Cardiac septum (tissue), 1 donor: Measurements from ENCODE around the gene CD177. TPM values are rescaled to one million over a fixed set of nuclear protein-coding genes. Genes with fewer than 3 reads are reported as not detected.

ENCODE experiments used
- total RNA-seq: library from RNA; stranded (reverse); fragmentation: NEBNext Ultra II Directional; extraction: Animal tissue kit (Norgen Biotek cat#: 25700); gene quantifications from one replicate; pipeline ENCODE4 v1.2.1, GENCODE V29; 2021
- donor health status: DM: no; HTN: no; CAD: no.

The CD177 gene
- total RNA-seq, 1 donor from 2014 or later, result 1.4 TPM

Other genes starting within 250 kb of the CD177 start
- gene PSG5, start 167.2 kb upstream of the CD177 start, total RNA-seq, result not detected
- gene PSG4, start 148.0 kb upstream of the CD177 start, total RNA-seq, result not detected
- not detected for gene PSG9, start 84.2 kb upstream of the CD177 start, total RNA-seq
- not detected for gene TEX101, start 61.2 kb downstream of the CD177 start, total RNA-seq
- not detected for gene LYPD3, start 111.9 kb downstream of the CD177 start, total RNA-seq
- gene PHLDB3, start 151.1 kb downstream of the CD177 start, total RNA-seq, result 7.3 TPM
- gene ETHE1, start 173.5 kb downstream of the CD177 start, total RNA-seq, result 12.2 TPM
- gene ZNF575, start 179.5 kb downstream of the CD177 start, total RNA-seq, result 1.7 TPM
- gene XRCC1, start 221.8 kb downstream of the CD177 start, total RNA-seq, result 17.9 TPM
- 1.7 TPM for gene PINLYP, start 222.1 kb downstream of the CD177 start, total RNA-seq
- gene IRGQ, start 242.4 kb downstream of the CD177 start, total RNA-seq, result 30.2 TPM
- gene ZNF576, start 242.9 kb downstream of the CD177 start, total RNA-seq, result 11.5 TPM